K562 (cell line): ENCODE results near the gene CLTA. TPM values are rescaled to one million over a fixed set of nuclear protein-coding genes. Genes with fewer than 3 reads are reported as not detected.

Experiments
- ATAC-seq: fragments of 200-7000 bp; cut with Tn5 transposase; 3 replicates; pipeline ENCODE4 v1.9.1; 2020; ENCODE audit warnings: moderate library complexity
- BruUV-seq: library from RNA; stranded (reverse); fragments of 400-500 nt; replicated peaks from 2 replicates; lab custom pipeline; 2021; lab: Mats Ljungman, UMichigan
- CTCF ChIA-PET: fragments of 300-600 bp; formaldehyde crosslinking; extraction: SDS; loops from one replicate; lab custom pipeline; 2021; ENCODE audit warnings: low intra/inter-chr PET ratio; lab: Yijun Ruan, JAX
- POLR2A ChIA-PET: fragments of 300-600, 350-650 bp; sonication (Branson Sonifier 250); formaldehyde crosslinking; extraction: SDS; loops from one replicate; lab custom pipeline; 2021; ENCODE audit warnings: antibody characterized with exemption, inconsistent platforms; lab: Yijun Ruan, JAX
- DNase-seq, 4 experiments: peaks; one replicate each; pipeline versions ENCODE4 v3.0.0 to v3.0.0-alpha.2; 2011 to 2018; ENCODE audit warnings: low spot score in 3 of 4, mixed read lengths in 3 of 4; ENCODE audit errors: extremely low read depth in 1 of 4
- FAIRE-seq: peaks from 2 replicates; lab custom pipeline; 2011; peaks lifted over from hg19 to GRCh38; lab: Jason Lieb, UNC
- H2AFZ ChIP-seq: 2 replicates; pipeline ENCODE4 v1.6.0; 2011; ENCODE audit warnings: low read depth, low read length, control low read depth, inconsistent platforms
- H3K27ac ChIP-seq: fragments of 200-600 bp; 3 replicates; pipeline ENCODE4 v1.8.0; 2011; ENCODE audit warnings: low read depth, mild to moderate bottlenecking, control low read depth, inconsistent platforms, low read length, moderate library complexity, mixed read lengths; ENCODE audit errors: extremely low read depth
- H3K27me3 ChIP-seq, 2 experiments: fragments of 300-600 bp in 1 of 2; 2 replicates in 1 of 2; 3 replicates in 1 of 2; pipeline versions ENCODE4 v1.6.0 to v1.8.0; 2011; ENCODE audit warnings: inconsistent platforms in 2 of 2, low read length in 2 of 2, mild to moderate bottlenecking in 1 of 2, mixed read lengths in 1 of 2, moderate library complexity in 1 of 2; ENCODE audit not compliant: control insufficient read depth in 2 of 2, insufficient read depth in 2 of 2
- H3K36me3 ChIP-seq: fragments of 300-600 bp; 3 replicates; pipeline ENCODE4 v1.8.0; 2011; ENCODE audit warnings: mild to moderate bottlenecking, low read length, inconsistent platforms; ENCODE audit not compliant: control insufficient read depth, insufficient read depth
- H3K4me1 ChIP-seq, 2 experiments: fragments of 200-600 bp in 1 of 2; replicated peaks in 1 of 2; 2 replicates in 1 of 2; 3 replicates in 1 of 2; pipeline versions ENCODE4 v1.5.1 to v1.8.0; 2011; ENCODE audit warnings: inconsistent platforms in 2 of 2, low read length in 2 of 2, mild to moderate bottlenecking in 1 of 2, mixed read lengths in 1 of 2, moderate library complexity in 1 of 2; ENCODE audit not compliant: control insufficient read depth in 2 of 2, insufficient read depth in 2 of 2
- H3K4me2 ChIP-seq: 2 replicates; pipeline ENCODE4 v1.6.1; 2011; ENCODE audit warnings: low read length, control low read depth, inconsistent platforms, mixed read lengths; ENCODE audit not compliant: insufficient read depth
- H3K4me3 ChIP-seq: fragments of 200-600 bp; sonication (generic), shearing (Covaris generic); 2 replicates; pipeline ENCODE4 v1.5.1; 2016; ENCODE audit warnings: control low read depth, inconsistent platforms
- H3K79me2 ChIP-seq: fragments of 200-600 bp; 3 replicates; pipeline ENCODE4 v1.8.0; 2011; ENCODE audit warnings: low read length, inconsistent platforms; ENCODE audit not compliant: control insufficient read depth, insufficient read depth
- H3K9ac ChIP-seq, 2 experiments: 2 replicates each; pipeline versions ENCODE4 v1.6.0 to v1.6.1; 2011; ENCODE audit warnings: low read depth in 2 of 2, low read length in 2 of 2, control low read depth in 1 of 2, inconsistent platforms in 1 of 2, mild to moderate bottlenecking in 1 of 2, mixed read lengths in 1 of 2; ENCODE audit not compliant: insufficient read depth in 1 of 2
- H3K9me1 ChIP-seq: one replicate; pipeline ENCODE4 v1.6.0; 2011; ENCODE audit warnings: inconsistent platforms, mild to moderate bottlenecking, low read length, moderate library complexity; ENCODE audit not compliant: control insufficient read depth, insufficient read depth
- H3K9me3 ChIP-seq: replicated peaks from 2 replicates; pipeline ENCODE4 v1.5.1; 2011; ENCODE audit warnings: low read depth, low read length, inconsistent platforms; ENCODE audit not compliant: control insufficient read depth, insufficient read depth
- H4K20me1 ChIP-seq: replicated peaks from 2 replicates; pipeline ENCODE4 v1.6.1; 2011; ENCODE audit warnings: low read length, inconsistent platforms, mixed read lengths; ENCODE audit not compliant: control insufficient read depth, insufficient read depth
- BACH1 ChIP-seq: fragments of 200-800 bp; sonication (Bioruptor generic); IDR thresholded peaks from 2 replicates; pipeline ENCODE4 v1.6.1; 2016; ENCODE audit warnings: missing genetic modification characterization, missing compliant biosample characterization
- COPS2 ChIP-seq: fragments of 450-650 bp; conservative IDR thresholded peaks from 2 replicates; pipeline ENCODE4 v1.6.1; 2016; ENCODE audit warnings: mild to moderate bottlenecking, moderate library complexity
- MAFG ChIP-seq: fragments of 450-650 bp; conservative IDR thresholded peaks from 2 replicates; pipeline ENCODE4 v1.6.1; 2016; ENCODE audit warnings: missing genetic modification characterization, missing compliant biosample characterization
- MTF1 ChIP-seq: fragments of 250-450 bp; sonication (Bioruptor Pico); IDR thresholded peaks from 2 replicates; pipeline ENCODE4 v1.9.0; 2021; ENCODE audit warnings: moderate library complexity, mild to moderate bottlenecking, inconsistent platforms, borderline replicate concordance
- MXI1 ChIP-seq: IDR thresholded peaks from 2 replicates; pipeline ENCODE4 v1.6.1; 2011; ENCODE audit warnings: low read depth, mild to moderate bottlenecking, improper control_type of control experiment, low read length
- NFRKB ChIP-seq: fragments of 450-650 bp; IDR thresholded peaks from 2 replicates; pipeline ENCODE4 v1.6.1; 2016; ENCODE audit warnings: low read depth
- PHF21A ChIP-seq: fragments of 450-650 bp; IDR thresholded peaks from 2 replicates; pipeline ENCODE4 v1.6.1; 2017; ENCODE audit warnings: low read depth, borderline replicate concordance
- PYGO2 ChIP-seq: fragments of 450-650 bp; IDR thresholded peaks from 2 replicates; pipeline ENCODE4 v1.6.1; 2016; ENCODE audit warnings: mild to moderate bottlenecking, missing genetic modification characterization, moderate library complexity, missing compliant biosample characterization
- RBM15 ChIP-seq: fragments of 200-400 bp; formaldehyde crosslinking; IDR thresholded peaks from 2 replicates; pipeline ENCODE4 v1.6.1; 2018; ENCODE audit warnings: mild to moderate bottlenecking, low read length, moderate library complexity; ENCODE audit not compliant: insufficient read depth
- RBM17 ChIP-seq: fragments of 200-400 bp; formaldehyde crosslinking; IDR thresholded peaks from 2 replicates; pipeline ENCODE4 v1.6.1; 2017; ENCODE audit warnings: low read depth, mild to moderate bottlenecking, low read length, borderline replicate concordance
- SNIP1 ChIP-seq: fragments of 450-650 bp; IDR thresholded peaks from 2 replicates; pipeline ENCODE4 v1.7.1; 2017; ENCODE audit warnings: low read depth, mild to moderate bottlenecking
- TAF15 ChIP-seq: fragments of 200-400 bp; formaldehyde crosslinking; IDR thresholded peaks from 2 replicates; pipeline ENCODE4 v1.6.1; 2017; ENCODE audit warnings: mild to moderate bottlenecking, low read depth, low read length, moderate library complexity
- ZNF311 ChIP-seq: fragments of 250-450 bp; sonication (Bioruptor Pico); IDR thresholded peaks from 2 replicates; pipeline ENCODE4 v1.4.0; 2020; ENCODE audit warnings: mild to moderate bottlenecking, moderate library complexity
- ZNF707 ChIP-seq: fragments of 250-450 bp; sonication (Bioruptor Pico); conservative IDR thresholded peaks from 2 replicates; pipeline ENCODE4 v1.8.0; 2022; ENCODE audit warnings: inconsistent platforms, mild to moderate bottlenecking, moderate library complexity
- WGBS: fragments of 100-300 bp; shearing (Covaris generic); methylation state at CpG from one replicate; pipeline ENCODE4 v1.1.6; 2016; ENCODE audit warnings: low coverage, mixed read lengths; ENCODE audit not compliant: insufficient coverage; ENCODE audit errors: missing lambda C conversion rate; 5-methylcytosine and 5-hydroxymethylcytosine counted together
- in situ Hi-C: fragments of 300-500 bp; cut with MboI; formaldehyde crosslinking; loops from 4 replicates; pipeline ENCODE4 v1.15.0; 2018; ENCODE audit warnings: inconsistent platforms, mixed read lengths
- intact Hi-C: fragments of 100-400 bp; cut with micrococcal nuclease; formaldehyde crosslinking; loops from 2 replicates; pipeline ENCODE4 v1.14.2; 2022
- polyA plus RNA-seq, 8 experiments: library from polyadenylated mRNA; depleted of rRNA in 4 of 8; stranded (reverse) in 5 of 8; unstranded in 3 of 8; fragments of >200 nt; fragmentation: Nextera tagmentation in 2 of 8; fragmentation: Illumina TruSeq in 1 of 8; extraction: Ambion mirVana in 2 of 8; extraction: Trizol in 1 of 8; gene quantifications; 2 replicates each; pipeline versions ENCODE4 v1.2.1 to v1.2.3, GENCODE V29; 2011 to 2014; ENCODE audit warnings: inconsistent platforms in 1 of 8, missing spikeins in 1 of 8
- total RNA-seq, 7 experiments: library from RNA; depleted of rRNA in 6 of 7; stranded (reverse); fragments of >200 nt in 6 of 7; fragmentation: Illumina TruSeq in 2 of 7; extraction: Trizol in 2 of 7; gene quantifications; 2 replicates each; pipeline versions ENCODE4 v1.2.1 to v1.2.3, GENCODE V29; 2011 to 2021; ENCODE audit warnings: low replicate concordance in 1 of 7
- TF ChIP-seq, protein P1 (sequence below), 2 experiments: fragments of 450-650 bp in 1 of 2; IDR thresholded peaks; 2 replicates each; pipeline ENCODE4 v1.6.1; 2011 to 2017; ENCODE audit warnings: low read depth in 2 of 2, antibody characterized with exemption in 1 of 2, borderline replicate concordance in 1 of 2, low read length in 1 of 2, mild to moderate bottlenecking in 1 of 2, mixed read lengths in 1 of 2; ENCODE audit not compliant: control insufficient read depth in 1 of 2
- TF ChIP-seq, protein P2 (sequence below): fragments of 250-450 bp; sonication (Bioruptor Pico); IDR thresholded peaks from 2 replicates; pipeline ENCODE4 v1.8.0; 2022; ENCODE audit warnings: inconsistent platforms

Gene CLTA
- total and polyA plus RNA-seq, 9 of the 15 experiments (the other 6 are each of a cell fraction or from before 2014, with no cell fraction given), result 37.8 to 219 (median 144) TPM

DNA sequence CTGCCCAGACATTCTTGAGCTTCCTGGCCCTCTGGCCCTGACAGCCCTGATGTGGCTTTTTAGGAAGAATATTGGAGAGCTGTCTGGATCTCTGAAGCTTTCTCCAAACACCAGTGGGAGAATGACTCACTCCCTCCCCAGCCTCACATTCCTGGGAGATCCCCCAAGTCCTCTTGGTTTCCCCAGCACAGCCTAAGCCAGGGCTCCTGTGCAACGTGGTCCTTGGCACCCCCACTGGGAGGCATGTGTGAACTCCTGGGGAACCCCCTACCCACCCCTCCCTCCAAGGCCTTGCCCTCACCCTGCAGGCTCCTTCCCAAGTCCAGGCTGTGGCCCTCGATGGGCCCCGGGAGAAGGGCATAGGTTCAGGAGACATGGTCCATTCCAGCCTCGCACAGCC, 41.5 kb upstream of the CLTA start (continued):
- TF ChIP-seq ZNF311 (CRISPR knock-in tag) (no peak), PYGO2 (no peak)

DNA sequence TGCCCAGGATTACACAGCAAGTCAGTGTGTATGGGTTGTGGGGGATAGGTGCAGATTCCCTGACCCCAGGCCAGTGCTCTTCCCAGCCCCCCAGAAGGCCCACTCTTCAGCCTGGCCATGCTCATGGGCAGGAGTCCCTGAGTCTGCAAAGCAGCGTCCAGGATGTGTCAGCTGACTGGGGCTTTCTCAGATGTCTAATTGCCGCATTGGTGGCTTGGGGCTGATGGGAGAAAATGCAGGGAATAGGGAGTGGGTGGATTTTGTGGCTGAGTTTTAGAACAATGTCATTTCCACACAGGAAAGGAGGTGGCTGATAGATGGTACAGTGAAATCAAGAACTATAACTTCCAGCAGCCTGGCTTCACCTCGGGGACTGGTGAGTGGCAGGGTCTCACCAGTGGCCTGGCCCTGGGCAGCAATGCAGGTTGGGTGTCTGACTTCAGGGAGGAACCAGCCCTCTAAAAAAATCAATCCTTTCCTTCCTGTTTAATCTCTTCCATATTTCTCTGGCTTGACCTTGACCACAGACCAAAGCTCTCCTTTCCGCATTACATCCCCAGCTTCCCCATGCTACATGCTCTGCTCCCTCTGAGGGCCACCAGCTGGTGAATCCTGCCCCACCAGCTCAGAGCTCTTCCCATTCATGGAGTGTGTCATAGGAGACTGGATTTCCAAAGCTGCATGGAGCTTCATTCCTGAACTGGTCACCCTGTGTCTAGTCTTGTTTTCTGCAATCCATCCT, 40.0 kb upstream of the CLTA start:
- ChIA-PET CTCF (no interaction called here), POLR2A (interaction anchor here (0.9 kb wide), 1 partner anchor 14 kb away, joined by 6 read pairs; no protein-coding TSS in a partner anchor)
- Histone ChIP-seq H3K27ac (no peak overlapping the region), H3K9me1 (no peaks in the 10 kb centered on the region), H4K20me1 (no peaks in the 10 kb centered on the region), H3K4me3 (no peak overlapping the region), H3K9ac (peak overlapping the region in 1 of 2 experiments; percentile 52; a peak in 2 of 4 replicates), H3K27me3 (no peaks in the 10 kb centered on the region), H3K4me1 (peaks cover 0 to 16% of the 10 kb centered on the region in 2 experiments; a peak in 3 of 5 replicates), H3K79me2 (no peaks in the 10 kb centered on the region), H3K4me2 (no peak overlapping the region), H2AFZ (no peak overlapping the region), H3K36me3 (no peaks in the 10 kb centered on the region), H3K9me3 (no peaks in the 10 kb centered on the region)
- 74% methylated on average over 3 of the region's 4 CpGs for WGBS
- BruUV-seq, result no TSS peak
- in situ Hi-C loops (no loop called here), intact Hi-C loops (no loop called here)
- ATAC-seq (no peak), FAIRE-seq (no peak), DNase-seq (no peak)
- TF ChIP-seq PHF21A, result no peak
- TF ChIP-seq TAF15, result no peak
- no peak for TF ChIP-seq MTF1 (CRISPR knock-in tag)
- TF ChIP-seq RBM15, result no peak
- no peak for TF ChIP-seq BACH1 (tag)
- TF ChIP-seq MXI1, result no peak
- TF ChIP-seq, protein P1, sequence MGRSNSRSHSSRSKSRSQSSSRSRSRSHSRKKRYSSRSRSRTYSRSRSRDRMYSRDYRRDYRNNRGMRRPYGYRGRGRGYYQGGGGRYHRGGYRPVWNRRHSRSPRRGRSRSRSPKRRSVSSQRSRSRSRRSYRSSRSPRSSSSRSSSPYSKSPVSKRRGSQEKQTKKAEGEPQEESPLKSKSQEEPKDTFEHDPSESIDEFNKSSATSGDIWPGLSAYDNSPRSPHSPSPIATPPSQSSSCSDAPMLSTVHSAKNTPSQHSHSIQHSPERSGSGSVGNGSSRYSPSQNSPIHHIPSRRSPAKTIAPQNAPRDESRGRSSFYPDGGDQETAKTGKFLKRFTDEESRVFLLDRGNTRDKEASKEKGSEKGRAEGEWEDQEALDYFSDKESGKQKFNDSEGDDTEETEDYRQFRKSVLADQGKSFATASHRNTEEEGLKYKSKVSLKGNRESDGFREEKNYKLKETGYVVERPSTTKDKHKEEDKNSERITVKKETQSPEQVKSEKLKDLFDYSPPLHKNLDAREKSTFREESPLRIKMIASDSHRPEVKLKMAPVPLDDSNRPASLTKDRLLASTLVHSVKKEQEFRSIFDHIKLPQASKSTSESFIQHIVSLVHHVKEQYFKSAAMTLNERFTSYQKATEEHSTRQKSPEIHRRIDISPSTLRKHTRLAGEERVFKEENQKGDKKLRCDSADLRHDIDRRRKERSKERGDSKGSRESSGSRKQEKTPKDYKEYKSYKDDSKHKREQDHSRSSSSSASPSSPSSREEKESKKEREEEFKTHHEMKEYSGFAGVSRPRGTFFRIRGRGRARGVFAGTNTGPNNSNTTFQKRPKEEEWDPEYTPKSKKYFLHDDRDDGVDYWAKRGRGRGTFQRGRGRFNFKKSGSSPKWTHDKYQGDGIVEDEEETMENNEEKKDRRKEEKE (IDR thresholded peaks at IDR 0.05; ENCODE audit: borderline replicate concordance in 1 of 2, control insufficient read depth in 1 of 2, low read depth in 2 of 2, low read length in 1 of 2), result no peak
- TF ChIP-seq RBM17, result no peak
- TF ChIP-seq, protein P2, sequence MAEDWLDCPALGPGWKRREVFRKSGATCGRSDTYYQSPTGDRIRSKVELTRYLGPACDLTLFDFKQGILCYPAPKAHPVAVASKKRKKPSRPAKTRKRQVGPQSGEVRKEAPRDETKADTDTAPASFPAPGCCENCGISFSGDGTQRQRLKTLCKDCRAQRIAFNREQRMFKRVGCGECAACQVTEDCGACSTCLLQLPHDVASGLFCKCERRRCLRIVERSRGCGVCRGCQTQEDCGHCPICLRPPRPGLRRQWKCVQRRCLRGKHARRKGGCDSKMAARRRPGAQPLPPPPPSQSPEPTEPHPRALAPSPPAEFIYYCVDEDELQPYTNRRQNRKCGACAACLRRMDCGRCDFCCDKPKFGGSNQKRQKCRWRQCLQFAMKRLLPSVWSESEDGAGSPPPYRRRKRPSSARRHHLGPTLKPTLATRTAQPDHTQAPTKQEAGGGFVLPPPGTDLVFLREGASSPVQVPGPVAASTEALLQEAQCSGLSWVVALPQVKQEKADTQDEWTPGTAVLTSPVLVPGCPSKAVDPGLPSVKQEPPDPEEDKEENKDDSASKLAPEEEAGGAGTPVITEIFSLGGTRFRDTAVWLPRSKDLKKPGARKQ (CRISPR knock-in tag), result no peak
- no peak for TF ChIP-seq MAFG (tag)
- TF ChIP-seq SNIP1, result no peak
- TF ChIP-seq NFRKB, result no peak
- TF ChIP-seq COPS2, result no peak
- TF ChIP-seq ZNF707 (CRISPR knock-in tag), result no peak
